Measurements from ENCODE around the gene RFX6. TPM values are rescaled to one million over a fixed set of nuclear protein-coding genes. Genes with fewer than 3 reads are reported as not detected.

RFX6 gene
- total RNA-seq, 1 experiment from 2014 or later: not detected

DNA sequence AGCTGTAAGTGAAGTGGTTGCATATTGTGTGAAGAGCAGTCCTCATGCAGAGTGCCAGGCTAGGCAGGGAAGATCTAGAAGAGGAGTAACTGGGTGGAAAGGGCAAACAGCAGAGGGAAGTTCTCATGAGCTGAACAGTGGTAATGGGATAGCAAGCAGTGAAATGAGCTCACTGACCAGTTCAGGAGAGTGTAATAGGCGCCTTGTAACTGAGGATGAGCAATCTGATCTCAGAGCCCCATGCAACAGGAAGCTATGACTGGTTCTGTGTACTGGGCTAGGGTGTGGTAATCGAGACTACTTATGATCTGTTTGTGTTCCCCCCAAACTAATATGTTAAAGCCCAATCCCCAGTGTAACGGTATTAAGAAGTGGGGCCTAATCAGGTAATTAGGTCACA lies 98.6 kb downstream of the RFX6 start (continued):
- TF ChIP-seq ZNF274 (IDR thresholded peaks at IDR 0.05; ENCODE audit: low read depth, low read length): no peak
- TF ChIP-seq RAD21 (IDR thresholded peaks at IDR 0.05; ENCODE audit: low read depth): no peak
- no peak for TF ChIP-seq JUND (IDR thresholded peaks at IDR 0.05)
- TF ChIP-seq CBX3 (IDR thresholded peaks at IDR 0.05; ENCODE audit: low read depth): no peak
- TF ChIP-seq POLR2AphosphoS5 (IDR thresholded peaks at IDR 0.05; ENCODE audit: low read depth, low read length): no peak
- no peak for TF ChIP-seq POLR2A (IDR thresholded peaks at IDR 0.05; ENCODE audit: borderline replicate concordance, extremely low read depth, insufficient read depth, insufficient read length)
- TF ChIP-seq, protein P1, sequence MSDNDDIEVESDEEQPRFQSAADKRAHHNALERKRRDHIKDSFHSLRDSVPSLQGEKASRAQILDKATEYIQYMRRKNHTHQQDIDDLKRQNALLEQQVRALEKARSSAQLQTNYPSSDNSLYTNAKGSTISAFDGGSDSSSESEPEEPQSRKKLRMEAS (IDR thresholded peaks at IDR 0.05): no peak

DNA sequence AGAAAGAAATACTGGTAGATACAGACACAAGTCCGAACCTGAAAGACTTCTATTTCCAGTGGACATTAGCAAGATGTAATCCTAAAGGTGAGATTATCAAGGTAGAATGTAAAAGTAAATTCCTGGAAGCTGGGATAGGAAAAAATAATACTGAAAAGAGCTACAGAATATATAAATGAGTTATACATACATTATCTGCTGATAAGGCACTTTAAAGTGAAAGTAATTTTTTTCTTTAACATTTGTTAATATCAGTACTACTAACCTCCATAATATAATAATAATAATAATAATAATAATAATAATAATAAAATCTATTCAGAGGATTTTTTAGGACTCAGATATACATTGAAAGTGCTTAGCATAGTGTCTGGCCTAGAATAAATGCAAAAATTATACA lies 102.5 kb downstream of the RFX6 start:
- H3K4me3 ChIP-seq (replicated peaks in 1 of 2; ENCODE audit: low read depth in 1 of 2, low read length in 2 of 2): no peak overlapping the region
- H2AFZ ChIP-seq (ENCODE audit: low read depth, low read length, poor library complexity, severe bottlenecking): no peak overlapping the region
- no peak overlapping the region for H3K9ac ChIP-seq (ENCODE audit: low read length)
- no peak overlapping the region for H3K27ac ChIP-seq (ENCODE audit: low read depth, low read length)
- ChIA-PET CTCF (no interaction called here), POLR2A (no interaction called here), RAD21 (ENCODE audit: low non-redundant PET in 1 of 2, low total read pairs in 2 of 2, uncharacterized antibody in 2 of 2, unreplicated experiment in 2 of 2) (no interaction called here)
- ATAC-seq: no peak
- H3K4me2 ChIP-seq (ENCODE audit: low read length): no peak overlapping the region
- no peak for DNase-seq (ENCODE audit: low read depth, low spot score)
- intact Hi-C loops (cut with micrococcal nuclease): loop anchor here (5.0 kb wide), 1 partner anchor 848 kb away; no protein-coding TSS in a partner anchor
- TF ChIP-seq, protein P1 (IDR thresholded peaks at IDR 0.05): no peak
- TF ChIP-seq EGR1 (IDR thresholded peaks at IDR 0.05; ENCODE audit: low read depth) (no peak), POLR2A (IDR thresholded peaks at IDR 0.05; ENCODE audit: borderline replicate concordance, extremely low read depth, insufficient read depth, insufficient read length) (no peak), ZNF274 (IDR thresholded peaks at IDR 0.05; ENCODE audit: low read depth, low read length) (no peak), EZH2 (IDR thresholded peaks at IDR 0.05) (no peak), FOSL1 (IDR thresholded peaks at IDR 0.05; ENCODE audit: low read depth) (no peak)
- H3K9me2 ChIP-seq (ENCODE audit: insufficient read depth): no peaks in the 10 kb centered on the region; the same call in 1 of the 2 replicates
- no TSS peak for BruUV-seq (replicated peaks)
- no peaks in the 10 kb centered on the region for H3K36me3 ChIP-seq (ENCODE audit: control insufficient read depth in 1 of 2, insufficient read depth in 2 of 2, low read length in 2 of 2)
- peaks cover 0 to 10% of the 10 kb centered on the region in 2 experiments; a peak in 1 of 4 replicates for H3K9me3 ChIP-seq (ENCODE audit: control insufficient read depth in 1 of 2, insufficient read depth in 1 of 2, low read depth in 1 of 2, low read length in 2 of 2)
- H3K79me2 ChIP-seq (ENCODE audit: insufficient read depth, low read length): no peaks in the 10 kb centered on the region
- H3K4me1 ChIP-seq (ENCODE audit: control insufficient read depth in 1 of 2, insufficient read depth in 2 of 2, low read length in 2 of 2): no peaks in the 10 kb centered on the region
- H3K27me3 ChIP-seq (ENCODE audit: insufficient read depth, low read length): no peaks in the 10 kb centered on the region
- H4K20me1 ChIP-seq (ENCODE audit: insufficient read depth): no peaks in the 10 kb centered on the region

Other genes starting within 250 kb of the RFX6 start
- 18.2 TPM for gene ZUP1, start 208.5 kb upstream of the RFX6 start, total RNA-seq (2021; ENCODE audit: unreplicated experiment)
- gene KPNA5, start 196.0 kb upstream of the RFX6 start, total RNA-seq (2021; ENCODE audit: unreplicated experiment): 9.8 TPM
- gene FAM162B, start 111.5 kb upstream of the RFX6 start, total RNA-seq (2021; ENCODE audit: unreplicated experiment): not detected
- not detected for gene GPRC6A, start 48.2 kb upstream of the RFX6 start, total RNA-seq (2021; ENCODE audit: unreplicated experiment)

Measured in HCT116 (cell line).